Nephron progenitor cell (in vitro differentiated cells): ENCODE data around the gene FGD4.

Source experiments
- DNase-seq: peaks from one replicate; pipeline ENCODE4 v3.0.0; 2021
- H3K27ac Mint-ChIP-seq: 2 replicates; pipeline ENCODE4 v1.8.0; 2021; ENCODE audit warnings: mild to moderate bottlenecking, moderate library complexity, mixed read lengths
- H3K27me3 Mint-ChIP-seq: 2 replicates; pipeline ENCODE4 v1.8.0; 2021; ENCODE audit warnings: mild to moderate bottlenecking, low read depth, mixed read lengths; ENCODE audit not compliant: poor library complexity
- H3K36me3 Mint-ChIP-seq: 2 replicates; pipeline ENCODE4 v1.8.0; 2021; ENCODE audit warnings: low read depth, mixed read lengths
- H3K4me1 Mint-ChIP-seq: 2 replicates; pipeline ENCODE4 v1.8.0; 2021; ENCODE audit warnings: mixed read lengths
- H3K4me3 Mint-ChIP-seq: 2 replicates; pipeline ENCODE4 v1.8.0; 2021; ENCODE audit warnings: mild to moderate bottlenecking, moderate library complexity, mixed read lengths
- H3K9me3 Mint-ChIP-seq: 2 replicates; pipeline ENCODE4 v1.8.0; 2021; ENCODE audit warnings: mild to moderate bottlenecking, moderate library complexity, mixed read lengths
- CTCF ChIP-seq: fragments of 200-600 bp; sonication (generic); IDR thresholded peaks from 2 replicates; pipeline ENCODE4 v1.5.0; 2021; ENCODE audit warnings: antibody characterized with exemption

The FGD4 gene

GRCh38 chr12:32365473-32366064, 33.8 kb upstream of the FGD4 start:
- peaks cover 4% of the 10 kb centered on the region for H3K27me3 Mint-ChIP-seq
- peaks cover 11% of the 10 kb centered on the region for H3K4me1 Mint-ChIP-seq
- no peaks in the 10 kb centered on the region for H3K9me3 Mint-ChIP-seq
- DNase-seq, result peak; percentile 42
- H3K27ac Mint-ChIP-seq, result no peak overlapping the region
- peaks cover 10% of the 10 kb centered on the region for H3K36me3 Mint-ChIP-seq
- peak; percentile 88 for TF ChIP-seq CTCF
- no peak overlapping the region for H3K4me3 Mint-ChIP-seq

- Mint-ChIP-seq H3K9me3 (no peaks in the 10 kb centered on the region), H3K4me1 (peaks cover 5% of the 10 kb centered on the region)
Observed at GRCh38 chr12:32366714-32367113, 32.6 kb upstream of the FGD4 start.

DNA sequence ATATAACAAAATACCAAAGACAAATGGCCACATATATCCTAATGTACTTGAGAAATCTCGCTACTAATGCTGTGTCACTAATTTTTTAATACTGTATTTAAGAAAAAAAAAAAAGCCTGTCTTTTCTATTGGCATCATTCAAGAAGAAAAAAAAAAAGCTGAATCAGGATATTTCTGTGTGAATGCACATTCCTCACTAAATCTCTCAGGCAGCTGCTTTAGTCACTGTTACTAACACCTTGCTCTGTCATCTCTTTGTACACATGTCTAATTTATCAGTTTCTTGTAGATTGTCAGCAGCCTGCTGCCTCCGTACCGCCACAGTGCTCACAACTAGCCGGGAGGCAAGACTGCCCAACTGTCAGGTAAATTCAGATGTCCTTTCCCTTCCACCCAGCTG, 32.0 kb upstream of the FGD4 start:
- Mint-ChIP-seq H3K36me3 (no peaks in the 10 kb centered on the region), H3K4me3 (no peak overlapping the region), H3K9me3 (no peaks in the 10 kb centered on the region), H3K27ac (peak overlapping the region; percentile 77), H3K27me3 (no peaks in the 10 kb centered on the region), H3K4me1 (peaks cover 5% of the 10 kb centered on the region)
- TF ChIP-seq CTCF, result no peak
- DNase-seq, result no peak

More at GRCh38 chr12:32366714-32367113, 32.6 kb upstream of the FGD4 start:
- TF ChIP-seq CTCF, result no peak
- Mint-ChIP-seq H3K27ac (no peak overlapping the region), H3K4me3 (no peak overlapping the region), H3K36me3 (peaks cover under 1% of the 10 kb centered on the region), H3K27me3 (no peaks in the 10 kb centered on the region)
- DNase-seq, result no peak

DNA sequence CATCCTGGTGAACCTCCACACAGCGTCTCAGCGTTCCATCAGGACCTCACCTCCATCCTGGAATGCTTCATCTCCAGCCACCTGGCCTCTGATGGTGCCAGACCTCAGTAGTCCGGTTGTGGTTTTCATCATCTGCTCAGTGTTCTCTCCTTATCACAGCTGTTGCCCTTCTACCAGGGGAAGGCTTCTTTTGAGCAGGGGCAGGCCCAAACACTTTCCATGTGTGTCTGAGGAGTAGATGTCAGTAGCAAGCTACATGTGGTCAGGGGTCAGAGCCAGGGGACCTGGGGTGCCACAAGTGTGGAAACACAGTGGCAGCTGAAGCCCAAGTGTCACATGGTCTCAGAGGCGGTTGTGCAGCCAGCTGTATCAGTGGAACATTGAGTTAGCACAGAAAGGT, 30.2 kb upstream of the FGD4 start:
- H3K4me1 Mint-ChIP-seq, result peaks cover 5% of the 10 kb centered on the region
- no peak for DNase-seq
- no peaks in the 10 kb centered on the region for H3K27me3 Mint-ChIP-seq
- no peak overlapping the region for H3K4me3 Mint-ChIP-seq
- no peak overlapping the region for H3K27ac Mint-ChIP-seq
- no peaks in the 10 kb centered on the region for H3K36me3 Mint-ChIP-seq
- no peaks in the 10 kb centered on the region for H3K9me3 Mint-ChIP-seq
- TF ChIP-seq CTCF, result no peak

DNA sequence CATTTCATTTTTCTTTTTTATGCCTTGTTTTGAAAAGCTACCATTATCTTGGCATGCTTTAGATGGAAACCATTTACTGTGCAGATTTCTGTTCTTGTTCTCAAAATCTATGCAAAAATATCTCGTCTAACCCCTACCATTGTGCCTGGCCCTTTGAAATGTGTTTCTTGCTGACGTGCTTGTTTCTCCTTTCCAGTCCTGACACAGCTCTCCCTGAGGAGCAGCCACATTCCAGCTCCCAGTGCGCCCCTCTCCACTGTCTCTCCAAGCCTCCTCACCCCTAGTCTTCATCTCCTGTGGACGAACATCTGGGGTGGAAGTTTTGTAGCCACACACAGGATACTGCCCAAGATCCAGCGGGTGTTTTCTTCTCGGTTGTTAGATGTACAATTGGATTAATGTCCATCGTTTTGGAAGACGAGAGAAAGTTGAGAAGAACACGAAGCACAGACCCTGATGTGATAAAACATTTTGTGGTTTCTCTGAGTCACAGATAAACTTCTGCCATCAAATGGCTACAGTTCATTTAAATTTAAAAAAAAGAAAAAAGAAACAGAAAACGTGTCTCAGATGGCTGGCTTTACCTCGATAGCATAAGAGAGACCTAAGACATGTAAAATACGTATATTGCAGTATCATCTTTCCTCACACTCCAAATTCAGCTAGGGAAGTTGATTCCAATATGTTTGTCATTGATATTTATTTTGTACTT, 21.9 kb upstream of the FGD4 start:
- Mint-ChIP-seq H3K36me3 (no peaks in the 10 kb centered on the region), H3K9me3 (no peaks in the 10 kb centered on the region), H3K4me1 (peaks cover 5% of the 10 kb centered on the region), H3K27ac (peak overlapping the region; percentile 83), H3K4me3 (no peak overlapping the region), H3K27me3 (no peaks in the 10 kb centered on the region)
- no peak for TF ChIP-seq CTCF
- no peak for DNase-seq

GRCh38 chr12:32379213-32379612, 20.1 kb upstream of the FGD4 start:
- Mint-ChIP-seq H3K4me3 (no peak overlapping the region), H3K36me3 (no peaks in the 10 kb centered on the region), H3K4me1 (peaks cover 5% of the 10 kb centered on the region), H3K9me3 (no peaks in the 10 kb centered on the region), H3K27me3 (no peaks in the 10 kb centered on the region), H3K27ac (peak overlapping the region; percentile 36)
- no peak for TF ChIP-seq CTCF
- no peak for DNase-seq
